H9 (cell line): Measurements from ENCODE around the gene MREG. TPM values are rescaled to one million over a fixed set of nuclear protein-coding genes. Genes with fewer than 3 reads are reported as not detected.

Source experiments
- DNase-seq: peaks from one replicate; pipeline ENCODE4 v3.0.0-alpha.2; 2017
- H2AFZ ChIP-seq: one replicate; pipeline ENCODE4 v1.6.1; 2013; ENCODE audit warnings: mild to moderate bottlenecking, low read length, control low read depth, moderate library complexity
- H2AK5ac ChIP-seq: 2 replicates; pipeline ENCODE4 v1.6.1; 2013; ENCODE audit warnings: low read length, control low read depth, mixed read lengths; ENCODE audit not compliant: insufficient read length
- H2BK120ac ChIP-seq: one replicate; pipeline ENCODE4 v1.6.1; 2013; ENCODE audit warnings: low read depth, mild to moderate bottlenecking, low read length, control low read depth, inconsistent platforms; ENCODE audit not compliant: poor library complexity, severe bottlenecking
- H2BK12ac ChIP-seq: 2 replicates; pipeline ENCODE4 v1.6.1; 2013; ENCODE audit warnings: low read length, control low read depth, mixed read lengths, low read depth; ENCODE audit not compliant: insufficient read length
- H2BK15ac ChIP-seq: 2 replicates; pipeline ENCODE4 v1.6.1; 2013; ENCODE audit warnings: low read depth, low read length, control low read depth
- H2BK20ac ChIP-seq: one replicate; pipeline ENCODE4 v1.6.1; 2013; ENCODE audit warnings: low read depth, mild to moderate bottlenecking, low read length, control low read depth, inconsistent platforms; ENCODE audit not compliant: poor library complexity, severe bottlenecking
- H2BK5ac ChIP-seq: 2 replicates; pipeline ENCODE4 v1.6.1; 2013; ENCODE audit warnings: low read length, control low read depth, mixed read lengths; ENCODE audit not compliant: insufficient read length
- H3K14ac ChIP-seq: 2 replicates; pipeline ENCODE4 v1.6.1; 2013; ENCODE audit warnings: low read length, control low read depth; ENCODE audit not compliant: insufficient read depth
- H3K18ac ChIP-seq: 2 replicates; pipeline ENCODE4 v1.6.1; 2013; ENCODE audit warnings: low read depth, mild to moderate bottlenecking, mixed read lengths, low read length, control low read depth; ENCODE audit not compliant: insufficient read length
- H3K23ac ChIP-seq: 2 replicates; pipeline ENCODE4 v1.6.1; 2013; ENCODE audit warnings: low read length, control low read depth, mixed read lengths, low read depth; ENCODE audit not compliant: insufficient read length
- H3K23me2 ChIP-seq: 2 replicates; pipeline ENCODE4 v1.6.1; 2013; ENCODE audit warnings: low read depth, mild to moderate bottlenecking, mixed read lengths, low read length, control low read depth; ENCODE audit not compliant: insufficient read length, poor library complexity, severe bottlenecking
- H3K27ac ChIP-seq: 2 replicates; pipeline ENCODE4 v1.5.1; 2013; ENCODE audit warnings: low read length, control low read depth, mixed read lengths, low read depth; ENCODE audit not compliant: insufficient read length
- H3K27me3 ChIP-seq: 2 replicates; pipeline ENCODE4 v1.6.1; 2013; ENCODE audit warnings: low read length, control low read depth, inconsistent platforms; ENCODE audit not compliant: insufficient read depth
- H3K4ac ChIP-seq: 2 replicates; pipeline ENCODE4 v1.6.1; 2013; ENCODE audit warnings: low read depth, mild to moderate bottlenecking, control low read depth, inconsistent platforms, low read length, moderate library complexity
- H3K4me1 ChIP-seq: 2 replicates; pipeline ENCODE4 v1.6.1; 2013; ENCODE audit warnings: low read length, control low read depth, inconsistent platforms; ENCODE audit not compliant: insufficient read depth
- H3K4me2 ChIP-seq: 2 replicates; pipeline ENCODE4 v1.6.1; 2013; ENCODE audit warnings: low read length, control low read depth, mixed read lengths; ENCODE audit not compliant: insufficient read length, insufficient read depth
- H3K56ac ChIP-seq: 2 replicates; pipeline ENCODE4 v1.6.1; 2013; ENCODE audit warnings: low read depth, mild to moderate bottlenecking, mixed read lengths, low read length, control low read depth; ENCODE audit not compliant: insufficient read length
- H3K79me1 ChIP-seq: 2 replicates; pipeline ENCODE4 v1.6.1; 2013; ENCODE audit warnings: low read depth, mild to moderate bottlenecking, moderate library complexity, low read length, control low read depth, inconsistent platforms; ENCODE audit not compliant: insufficient read depth, poor library complexity, severe bottlenecking
- H3K79me2 ChIP-seq: 2 replicates; pipeline ENCODE4 v1.6.1; 2013; ENCODE audit warnings: low read length, control low read depth, inconsistent platforms; ENCODE audit not compliant: insufficient read depth
- H3K9ac ChIP-seq: 2 replicates; pipeline ENCODE4 v1.6.1; 2013; ENCODE audit warnings: low read length, control low read depth, mixed read lengths; ENCODE audit not compliant: insufficient read length; ENCODE audit errors: extremely low read depth
- H3K9me3 ChIP-seq: one replicate; pipeline ENCODE4 v1.6.1; 2013; ENCODE audit warnings: low read depth, low read length, inconsistent platforms; ENCODE audit not compliant: control insufficient read depth
- H3T11ph ChIP-seq: one replicate; pipeline ENCODE4 v1.6.1; 2013; ENCODE audit warnings: mild to moderate bottlenecking, low read length, control low read depth, inconsistent platforms
- H4K20me1 ChIP-seq: one replicate; pipeline ENCODE4 v1.6.1; 2013; ENCODE audit not compliant: control insufficient read depth, insufficient read length, insufficient read depth
- H4K5ac ChIP-seq: 2 replicates; pipeline ENCODE4 v1.6.1; 2013; ENCODE audit warnings: low read depth, mild to moderate bottlenecking, mixed read lengths, low read length, control low read depth; ENCODE audit not compliant: insufficient read length
- H4K8ac ChIP-seq: replicated peaks from 2 replicates; pipeline ENCODE4 v1.6.1; 2013; ENCODE audit warnings: low read length, control low read depth, mixed read lengths, low read depth; ENCODE audit not compliant: insufficient read length
- H4K91ac ChIP-seq: 2 replicates; pipeline ENCODE4 v1.6.1; 2013; ENCODE audit warnings: low read depth, mild to moderate bottlenecking, moderate library complexity, mixed read lengths, low read length, control low read depth; ENCODE audit not compliant: insufficient read length
- H3K27ac Mint-ChIP-seq, 3 experiments: 2 replicates in 2 of 3; 3 replicates in 1 of 3; pipeline ENCODE4 v1.8.0; 2020 to 2021; ENCODE audit warnings: mixed read lengths in 3 of 3, mild to moderate bottlenecking in 1 of 3, moderate library complexity in 1 of 3
- H3K27me3 Mint-ChIP-seq: 2 replicates; pipeline ENCODE4 v1.8.0; 2021; ENCODE audit warnings: low read depth, mild to moderate bottlenecking, moderate library complexity, mixed read lengths
- H3K36me3 Mint-ChIP-seq, 3 experiments: 2 replicates in 2 of 3; 3 replicates in 1 of 3; pipeline ENCODE4 v1.8.0; 2020 to 2021; ENCODE audit warnings: low read depth in 3 of 3, mixed read lengths in 3 of 3; ENCODE audit not compliant: insufficient read depth in 1 of 3
- H3K4me1 Mint-ChIP-seq, 2 experiments: 2 replicates each; pipeline ENCODE4 v1.8.0; 2020; ENCODE audit warnings: mixed read lengths in 2 of 2
- H3K4me3 Mint-ChIP-seq, 2 experiments: 2 replicates in 1 of 2; 3 replicates in 1 of 2; pipeline ENCODE4 v1.8.0; 2020 to 2021; ENCODE audit warnings: mild to moderate bottlenecking in 2 of 2, mixed read lengths in 2 of 2, moderate library complexity in 1 of 2
- H3K9me3 Mint-ChIP-seq, 2 experiments: 2 replicates in 1 of 2; 3 replicates in 1 of 2; pipeline ENCODE4 v1.8.0; 2020; ENCODE audit warnings: mild to moderate bottlenecking in 2 of 2, mixed read lengths in 2 of 2, moderate library complexity in 1 of 2
- WGBS: extraction: QIAGEN DNeasy Blood & Tissue Kit; methylation state at CpG from one replicate; pipeline ENCODE4 v1.1.7; 2013; ENCODE audit warnings: missing lambda C conversion rate, low lambda C conversion rate, mixed read lengths; ENCODE audit not compliant: insufficient read length; ENCODE audit errors: extremely low coverage; 5-methylcytosine and 5-hydroxymethylcytosine counted together
- total RNA-seq: library from RNA; stranded (reverse); gene quantifications from 2 replicates; pipeline ENCODE4 v1.2.1, GENCODE V29; 2021
- TF ChIP-seq, protein P1 (sequence below): fragments of 200-600 bp; sonication (generic); conservative IDR thresholded peaks from 3 replicates; pipeline ENCODE4 v1.8.0; 2021; ENCODE audit warnings: antibody characterized with exemption, mild to moderate bottlenecking

Gene MREG
- total RNA-seq, 1 experiment from 2014 or later: 21.8 TPM

DNA sequence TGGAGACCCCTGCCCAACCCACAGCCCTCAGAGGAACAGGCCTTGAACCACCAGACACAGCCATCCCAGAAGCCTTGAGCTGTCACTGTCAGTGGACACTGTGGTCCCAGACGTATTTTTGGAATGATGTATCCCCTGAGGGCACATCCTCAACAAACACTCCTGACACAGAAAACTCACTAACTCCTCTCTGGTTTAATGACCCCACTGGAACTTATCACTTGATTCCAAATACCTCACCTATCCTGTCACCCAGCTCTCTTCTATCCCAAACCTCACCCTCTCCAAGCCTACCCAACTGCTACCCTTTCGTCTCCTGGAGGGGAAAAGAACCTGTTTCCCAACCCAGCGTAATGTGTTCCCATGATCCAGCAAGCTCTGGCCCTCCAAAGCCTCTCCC, 111.6 kb downstream of the MREG start:
- DNase-seq: no peak
- H2BK20ac ChIP-seq: no peak overlapping the region
- no peak overlapping the region for H2AFZ ChIP-seq
- no peak overlapping the region for H2BK120ac ChIP-seq
- H2BK12ac ChIP-seq: no peak overlapping the region
- no peak overlapping the region for H3K4me3 Mint-ChIP-seq
- H3K27me3 Mint-ChIP-seq: no peaks in the 10 kb centered on the region; the same call in 1 of the 2 replicates
- no peaks in the 10 kb centered on the region for H3K79me1 ChIP-seq
- no peak overlapping the region for H3K56ac ChIP-seq
- no peaks in the 10 kb centered on the region for H3K4me1 ChIP-seq
- H3K9me3 ChIP-seq: no peaks in the 10 kb centered on the region
- H3K4me2 ChIP-seq: no peak overlapping the region
- H3T11ph ChIP-seq: no peak overlapping the region
- no peak overlapping the region for H3K18ac ChIP-seq
- no peak overlapping the region for H3K9ac ChIP-seq
- H3K27ac ChIP-seq: no peak overlapping the region
- no peak overlapping the region for H3K4ac ChIP-seq
- H2AK5ac ChIP-seq: no peak overlapping the region
- no peaks in the 10 kb centered on the region for H3K27me3 ChIP-seq
- TF ChIP-seq, protein P1, sequence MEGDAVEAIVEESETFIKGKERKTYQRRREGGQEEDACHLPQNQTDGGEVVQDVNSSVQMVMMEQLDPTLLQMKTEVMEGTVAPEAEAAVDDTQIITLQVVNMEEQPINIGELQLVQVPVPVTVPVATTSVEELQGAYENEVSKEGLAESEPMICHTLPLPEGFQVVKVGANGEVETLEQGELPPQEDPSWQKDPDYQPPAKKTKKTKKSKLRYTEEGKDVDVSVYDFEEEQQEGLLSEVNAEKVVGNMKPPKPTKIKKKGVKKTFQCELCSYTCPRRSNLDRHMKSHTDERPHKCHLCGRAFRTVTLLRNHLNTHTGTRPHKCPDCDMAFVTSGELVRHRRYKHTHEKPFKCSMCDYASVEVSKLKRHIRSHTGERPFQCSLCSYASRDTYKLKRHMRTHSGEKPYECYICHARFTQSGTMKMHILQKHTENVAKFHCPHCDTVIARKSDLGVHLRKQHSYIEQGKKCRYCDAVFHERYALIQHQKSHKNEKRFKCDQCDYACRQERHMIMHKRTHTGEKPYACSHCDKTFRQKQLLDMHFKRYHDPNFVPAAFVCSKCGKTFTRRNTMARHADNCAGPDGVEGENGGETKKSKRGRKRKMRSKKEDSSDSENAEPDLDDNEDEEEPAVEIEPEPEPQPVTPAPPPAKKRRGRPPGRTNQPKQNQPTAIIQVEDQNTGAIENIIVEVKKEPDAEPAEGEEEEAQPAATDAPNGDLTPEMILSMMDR: no peak
- no peaks in the 10 kb centered on the region for H4K20me1 ChIP-seq
- no peak overlapping the region for H2BK5ac ChIP-seq
- H3K4me1 Mint-ChIP-seq: peaks cover 3 to 6% of the 10 kb centered on the region in 2 experiments; a peak in 3 of 4 replicates
- no peak overlapping the region for H3K14ac ChIP-seq
- H3K9me3 Mint-ChIP-seq: no peaks in the 10 kb centered on the region
- H2BK15ac ChIP-seq: no peak overlapping the region
- no peak overlapping the region for H4K8ac ChIP-seq
- H3K23me2 ChIP-seq: no peaks in the 10 kb centered on the region
- H3K23ac ChIP-seq: no peak overlapping the region
- no peak overlapping the region; a peak in 1 of 7 replicates for H3K27ac Mint-ChIP-seq
- no peaks in the 10 kb centered on the region for H3K79me2 ChIP-seq
- no peak overlapping the region for H4K91ac ChIP-seq
- no peaks in the 10 kb centered on the region for H3K36me3 Mint-ChIP-seq
- no CpG with 5 or more reads among the region's 3 CpGs for WGBS
- H4K5ac ChIP-seq: no peak overlapping the region
